GM20000 (cell line): ENCODE results near the gene ATF1.

Experiments
- DNase-seq: peaks from one replicate; pipeline ENCODE4 v3.0.0; 2012; ENCODE audit warnings: low spot score
- TF ChIP-seq, protein P1 (sequence below): IDR thresholded peaks from 2 replicates; pipeline ENCODE4 v1.5.1; 2012; ENCODE audit warnings: mild to moderate bottlenecking, control low read depth; ENCODE audit errors: extremely low read depth, missing control alignments

ATF1 gene

DNA sequence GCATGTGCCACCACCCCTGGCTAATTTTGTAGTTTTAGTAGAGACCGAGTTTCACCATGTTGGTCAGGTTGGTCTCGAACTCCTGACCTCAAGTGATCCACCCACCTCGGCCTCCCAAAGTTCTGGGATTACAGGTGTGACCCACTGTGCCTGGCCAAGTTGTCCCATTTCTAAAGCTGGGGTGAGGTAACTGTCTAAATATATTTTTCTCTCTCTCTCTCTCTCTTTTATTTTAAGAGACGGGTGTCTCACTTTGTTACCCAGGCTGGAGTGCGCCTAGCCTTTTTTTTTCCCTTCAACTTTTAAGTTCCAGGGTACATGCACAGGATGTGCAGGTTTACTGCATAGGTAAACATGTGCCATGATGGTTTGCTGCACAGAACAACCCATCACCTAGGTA is 8.6 kb downstream of the ATF1 start:
- TF ChIP-seq, protein P1, sequence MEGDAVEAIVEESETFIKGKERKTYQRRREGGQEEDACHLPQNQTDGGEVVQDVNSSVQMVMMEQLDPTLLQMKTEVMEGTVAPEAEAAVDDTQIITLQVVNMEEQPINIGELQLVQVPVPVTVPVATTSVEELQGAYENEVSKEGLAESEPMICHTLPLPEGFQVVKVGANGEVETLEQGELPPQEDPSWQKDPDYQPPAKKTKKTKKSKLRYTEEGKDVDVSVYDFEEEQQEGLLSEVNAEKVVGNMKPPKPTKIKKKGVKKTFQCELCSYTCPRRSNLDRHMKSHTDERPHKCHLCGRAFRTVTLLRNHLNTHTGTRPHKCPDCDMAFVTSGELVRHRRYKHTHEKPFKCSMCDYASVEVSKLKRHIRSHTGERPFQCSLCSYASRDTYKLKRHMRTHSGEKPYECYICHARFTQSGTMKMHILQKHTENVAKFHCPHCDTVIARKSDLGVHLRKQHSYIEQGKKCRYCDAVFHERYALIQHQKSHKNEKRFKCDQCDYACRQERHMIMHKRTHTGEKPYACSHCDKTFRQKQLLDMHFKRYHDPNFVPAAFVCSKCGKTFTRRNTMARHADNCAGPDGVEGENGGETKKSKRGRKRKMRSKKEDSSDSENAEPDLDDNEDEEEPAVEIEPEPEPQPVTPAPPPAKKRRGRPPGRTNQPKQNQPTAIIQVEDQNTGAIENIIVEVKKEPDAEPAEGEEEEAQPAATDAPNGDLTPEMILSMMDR = no peak
- no peak for DNase-seq

DNA sequence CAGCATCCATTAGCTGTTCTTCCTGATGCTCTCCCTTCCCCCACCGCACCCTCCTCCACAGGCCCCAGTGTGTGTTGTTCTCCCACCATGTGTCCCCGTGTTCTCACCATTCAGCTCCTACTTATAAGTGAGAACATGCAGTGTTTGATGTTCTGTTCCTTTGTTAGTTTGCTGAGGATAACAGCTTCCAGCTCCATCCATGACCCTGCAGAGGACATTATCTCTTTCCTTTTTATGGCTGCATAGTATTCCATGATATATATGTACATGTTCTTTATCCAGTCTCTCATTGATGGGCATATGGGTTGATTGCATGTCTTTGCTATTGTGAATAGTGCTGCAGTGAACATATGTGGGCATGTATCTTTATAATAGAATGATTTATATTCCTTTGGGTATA is 9.0 kb downstream of the ATF1 start:
- TF ChIP-seq, protein P1 = no peak
- no peak for DNase-seq

DNA sequence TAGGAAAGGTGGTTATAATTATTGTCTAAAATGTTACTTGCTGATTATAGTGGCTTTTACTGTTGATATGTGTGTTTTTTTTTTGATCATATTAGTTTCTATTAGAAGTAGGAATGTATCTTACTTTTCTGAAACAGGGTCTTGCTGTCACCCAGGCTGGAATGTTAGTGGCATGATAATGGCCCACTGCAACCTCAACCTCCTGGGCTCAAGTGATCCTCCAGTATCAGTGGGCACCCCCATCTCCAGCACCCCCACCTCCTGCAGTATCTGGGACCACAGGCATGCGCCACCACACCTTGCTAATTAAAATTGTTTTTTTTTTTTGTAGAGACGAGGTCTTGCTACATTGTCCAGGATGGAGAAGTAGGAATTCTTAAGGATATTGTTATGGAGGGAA is 11.3 kb downstream of the ATF1 start:
- no peak for DNase-seq
- TF ChIP-seq, protein P1 = no peak

DNA sequence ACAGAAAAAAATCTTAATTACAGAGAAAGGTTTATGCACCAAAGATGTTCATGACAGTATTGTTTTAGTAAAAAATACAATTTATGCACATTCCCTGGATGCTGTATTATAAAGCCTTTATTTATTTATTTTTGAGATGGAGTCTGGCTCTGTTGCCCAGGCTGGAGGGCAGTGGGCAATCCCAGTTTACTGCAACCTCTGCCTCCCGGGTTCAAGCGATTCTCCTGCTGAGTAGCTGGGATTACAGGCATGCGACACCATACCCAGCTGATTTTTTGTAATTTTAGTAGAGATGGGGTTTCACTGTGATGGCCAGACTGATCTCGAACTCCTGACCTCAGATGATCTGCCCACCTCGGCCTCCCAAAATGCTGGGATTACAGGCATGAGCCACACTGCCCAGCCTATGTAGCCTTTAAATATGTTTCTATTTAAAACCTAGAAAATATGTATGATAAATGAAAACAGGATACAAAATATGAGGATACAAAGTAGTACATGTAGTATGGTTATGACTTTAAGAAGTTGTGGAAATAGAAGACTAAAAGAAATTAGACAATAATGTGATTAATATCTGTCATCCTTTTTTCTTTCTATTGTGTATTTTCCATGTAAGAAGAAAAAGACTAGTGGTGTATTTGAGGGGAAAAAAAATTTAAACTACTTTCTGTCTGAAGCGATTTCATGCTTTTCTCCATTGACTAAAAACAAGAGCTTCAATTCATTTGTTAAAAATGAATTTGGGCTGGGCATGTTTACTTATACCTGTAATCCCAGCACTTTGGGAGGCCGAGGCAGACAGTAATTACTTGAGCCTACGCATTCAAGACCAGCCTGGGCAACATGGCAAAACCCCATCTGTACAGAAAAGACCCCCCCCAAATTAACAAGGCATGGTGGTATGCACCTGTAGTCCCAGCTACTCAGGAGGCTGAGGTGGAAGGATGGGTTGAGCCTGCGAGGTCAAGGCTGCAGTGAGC is 13.1 kb downstream of the ATF1 start:
- DNase-seq = no peak
- TF ChIP-seq, protein P1 = no peak

DNA sequence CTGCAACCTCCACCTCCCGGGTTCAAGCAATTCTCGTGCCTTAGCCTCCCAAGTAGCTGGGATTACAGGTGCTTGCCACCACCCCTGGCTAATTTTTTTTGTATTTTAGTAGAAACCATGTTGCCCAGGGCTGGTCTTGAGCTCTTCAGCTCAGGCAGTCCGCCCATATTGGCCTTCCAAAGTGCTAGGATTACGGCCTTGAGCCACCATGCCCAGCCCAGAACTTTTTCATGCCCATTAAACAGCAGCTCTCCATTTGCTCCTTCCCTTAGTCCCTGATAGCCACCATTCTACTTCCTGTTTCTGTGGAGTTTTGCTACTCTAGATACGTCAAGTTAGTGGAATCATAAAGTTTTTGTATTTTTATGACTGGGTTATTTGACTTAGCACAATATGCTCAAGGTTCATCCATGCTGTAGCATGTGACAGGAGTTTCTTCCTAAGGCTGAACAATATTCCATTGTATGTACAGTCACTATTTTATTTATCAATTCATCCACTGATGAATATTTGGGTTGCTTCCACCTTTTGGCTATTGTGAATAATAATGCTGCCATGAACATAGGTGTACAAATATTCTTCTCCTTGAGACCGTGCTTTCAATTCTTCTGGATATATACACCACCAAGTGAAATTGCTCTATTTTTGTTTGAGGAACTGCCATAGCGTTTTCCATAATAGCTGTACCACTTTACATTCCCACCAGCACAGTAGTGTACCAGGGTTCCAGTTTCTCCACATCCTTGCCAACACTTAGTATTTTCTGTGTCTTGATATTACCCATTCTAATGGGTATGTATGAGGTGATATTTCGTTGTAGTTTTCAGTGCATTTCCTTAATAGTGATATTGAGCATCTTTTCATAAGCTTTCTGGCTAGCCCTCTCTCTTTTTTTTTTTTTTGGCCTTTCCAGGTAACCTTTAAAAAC is 15.0 kb downstream of the ATF1 start:
- DNase-seq = no peak
- TF ChIP-seq, protein P1 = no peak

DNA sequence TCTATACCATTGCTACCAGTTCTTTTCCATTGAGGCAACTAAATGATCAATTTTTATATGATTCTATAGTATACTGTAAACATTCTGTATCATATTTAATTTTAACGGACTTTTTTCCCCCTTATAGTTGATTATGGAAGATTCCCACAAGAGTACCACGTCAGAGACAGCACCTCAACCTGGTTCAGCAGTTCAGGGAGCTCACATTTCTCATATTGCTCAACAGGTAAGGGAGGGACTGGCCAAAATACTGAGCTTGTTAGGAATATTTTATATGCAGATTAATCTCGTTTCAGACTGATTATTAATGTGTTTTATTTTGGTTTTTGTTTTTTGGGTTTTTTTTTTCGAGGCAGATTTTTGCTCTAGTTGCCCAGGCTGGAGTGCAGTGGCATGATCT is 16.1 kb downstream of the ATF1 start:
- TF ChIP-seq, protein P1 = no peak
- no peak for DNase-seq

DNA sequence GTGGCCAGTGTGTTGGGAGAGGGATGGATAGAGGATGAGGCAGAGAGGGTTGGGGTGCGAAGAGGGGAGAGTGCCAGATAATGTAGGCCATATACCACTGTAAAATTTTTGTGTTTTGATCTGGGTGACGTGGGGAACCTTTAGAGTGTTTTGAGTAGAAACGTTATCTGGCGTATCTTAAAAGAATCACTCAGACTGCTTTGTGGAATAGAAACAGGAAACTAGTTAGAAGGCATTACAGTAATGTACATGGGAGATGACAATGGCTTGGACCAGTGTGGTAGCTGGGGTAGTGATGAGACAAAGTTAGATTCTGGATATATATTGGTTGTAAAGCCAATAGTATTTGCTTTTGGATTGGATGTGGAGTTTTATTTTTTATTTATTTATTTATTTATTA is 20.6 kb downstream of the ATF1 start:
- TF ChIP-seq, protein P1 = no peak
- DNase-seq = no peak
